ENCODE results near the gene RRBP1. TPM values are rescaled to one million over a fixed set of nuclear protein-coding genes. Genes with fewer than 3 reads are reported as not detected.
A peak's percentile ranks its signal among the peaks of the same experiment; 100 is the strongest.

RRBP1 gene
- total RNA-seq, 6 experiments from 2014 or later: 121 to 274 (median 193) TPM

DNA sequence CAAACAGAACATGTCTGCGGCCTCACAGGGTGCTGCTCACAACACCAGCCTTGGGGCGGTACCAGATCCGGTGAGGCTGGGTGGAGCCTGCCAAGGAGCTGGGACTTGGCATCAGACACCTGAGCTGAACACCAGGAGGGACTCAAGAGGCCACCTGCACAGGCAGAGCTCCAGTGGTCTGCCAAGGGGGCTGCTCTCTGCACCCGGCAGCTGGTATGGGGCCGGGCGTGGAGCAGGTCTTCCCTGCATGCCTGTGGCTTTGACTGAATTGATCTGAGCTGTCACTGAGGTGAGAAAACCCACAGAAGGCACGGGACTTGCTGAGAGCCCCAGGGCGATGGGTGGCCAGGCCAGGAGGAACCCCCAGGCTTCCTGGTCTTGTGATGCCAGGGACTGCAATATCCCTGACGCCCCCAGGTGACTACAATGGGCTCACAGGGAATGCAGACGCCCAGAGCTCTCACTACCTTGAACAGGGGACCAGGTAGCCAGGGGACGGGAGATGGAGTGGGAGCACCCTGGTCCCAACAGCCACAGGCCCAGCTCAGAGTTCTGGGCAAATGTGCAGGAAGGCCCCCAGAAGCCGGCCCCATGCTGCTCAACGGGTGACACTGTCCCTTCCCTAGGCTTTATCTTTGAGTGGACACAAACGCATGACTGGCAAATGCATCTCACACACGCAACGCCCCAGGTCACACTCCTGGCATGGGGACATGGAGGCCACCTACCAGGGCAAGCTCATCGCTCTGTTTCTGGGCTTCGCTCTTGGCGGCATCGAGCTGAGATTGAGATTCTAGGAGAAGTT lies 64.0 kb downstream of the RRBP1 start:
- 100% methylated on average over 3 of the region's 20 CpGs for WGBS (ENCODE audit: insufficient coverage, low coverage, low lambda C conversion rate, missing lambda C conversion rate)
- DNase-seq (peak in 2 of 3 donors; percentile 22 to 46), ATAC-seq (no peak)
- intact Hi-C loops (cut with DNase I): loop anchor here (10.0 kb wide), 1 partner anchor 83 kb away; the partner anchor contains the start of gene BFSP1 (in 2 of the 2)
- H3K27ac ChIP-seq: no peak overlapping the region
- TF ChIP-seq, protein P1, sequence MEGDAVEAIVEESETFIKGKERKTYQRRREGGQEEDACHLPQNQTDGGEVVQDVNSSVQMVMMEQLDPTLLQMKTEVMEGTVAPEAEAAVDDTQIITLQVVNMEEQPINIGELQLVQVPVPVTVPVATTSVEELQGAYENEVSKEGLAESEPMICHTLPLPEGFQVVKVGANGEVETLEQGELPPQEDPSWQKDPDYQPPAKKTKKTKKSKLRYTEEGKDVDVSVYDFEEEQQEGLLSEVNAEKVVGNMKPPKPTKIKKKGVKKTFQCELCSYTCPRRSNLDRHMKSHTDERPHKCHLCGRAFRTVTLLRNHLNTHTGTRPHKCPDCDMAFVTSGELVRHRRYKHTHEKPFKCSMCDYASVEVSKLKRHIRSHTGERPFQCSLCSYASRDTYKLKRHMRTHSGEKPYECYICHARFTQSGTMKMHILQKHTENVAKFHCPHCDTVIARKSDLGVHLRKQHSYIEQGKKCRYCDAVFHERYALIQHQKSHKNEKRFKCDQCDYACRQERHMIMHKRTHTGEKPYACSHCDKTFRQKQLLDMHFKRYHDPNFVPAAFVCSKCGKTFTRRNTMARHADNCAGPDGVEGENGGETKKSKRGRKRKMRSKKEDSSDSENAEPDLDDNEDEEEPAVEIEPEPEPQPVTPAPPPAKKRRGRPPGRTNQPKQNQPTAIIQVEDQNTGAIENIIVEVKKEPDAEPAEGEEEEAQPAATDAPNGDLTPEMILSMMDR (IDR thresholded peaks at IDR 0.05): no peak
- TF ChIP-seq POLR2A (IDR thresholded peaks at IDR 0.05): no peak
- no peaks in the 10 kb centered on the region for H3K27me3 ChIP-seq
- H3K36me3 ChIP-seq: peaks cover 0 to 86% (median 59%) of the 10 kb centered on the region in 4 donors
- H3K4me3 ChIP-seq: no peak overlapping the region
- H3K9me3 ChIP-seq: no peaks in the 10 kb centered on the region
- H3K4me1 ChIP-seq: no peaks in the 10 kb centered on the region

- no peaks in the 10 kb centered on the region for H3K4me1 ChIP-seq
- ATAC-seq (peak; percentile 7 to 38 (median 15)), DNase-seq (peak; percentile 30 to 60 (median 49))
- H3K4me3 ChIP-seq: no peak overlapping the region
- peaks cover 0 to 78% (median 54%) of the 10 kb centered on the region in 4 donors for H3K36me3 ChIP-seq
- WGBS (ENCODE audit: insufficient coverage, low coverage, low lambda C conversion rate, missing lambda C conversion rate): 60% methylated on average over 6 of the region's 15 CpGs
- no peak overlapping the region for H3K27ac ChIP-seq
- no peaks in the 10 kb centered on the region for H3K27me3 ChIP-seq
- intact Hi-C loops (cut with DNase I): loop anchor here (10.0 kb wide), 1 partner anchor 83 kb away; the partner anchor contains the start of gene BFSP1 (in 2 of the 2)
- H3K9me3 ChIP-seq: no peaks in the 10 kb centered on the region
- TF ChIP-seq POLR2A (IDR thresholded peaks at IDR 0.05): no peak
- TF ChIP-seq, protein P1 (IDR thresholded peaks at IDR 0.05): peak; percentile 37 to 51 (median 44)
These were observed 64.7 kb downstream of the RRBP1 start for GRCh38 chr20:17617212-17617867.

DNA sequence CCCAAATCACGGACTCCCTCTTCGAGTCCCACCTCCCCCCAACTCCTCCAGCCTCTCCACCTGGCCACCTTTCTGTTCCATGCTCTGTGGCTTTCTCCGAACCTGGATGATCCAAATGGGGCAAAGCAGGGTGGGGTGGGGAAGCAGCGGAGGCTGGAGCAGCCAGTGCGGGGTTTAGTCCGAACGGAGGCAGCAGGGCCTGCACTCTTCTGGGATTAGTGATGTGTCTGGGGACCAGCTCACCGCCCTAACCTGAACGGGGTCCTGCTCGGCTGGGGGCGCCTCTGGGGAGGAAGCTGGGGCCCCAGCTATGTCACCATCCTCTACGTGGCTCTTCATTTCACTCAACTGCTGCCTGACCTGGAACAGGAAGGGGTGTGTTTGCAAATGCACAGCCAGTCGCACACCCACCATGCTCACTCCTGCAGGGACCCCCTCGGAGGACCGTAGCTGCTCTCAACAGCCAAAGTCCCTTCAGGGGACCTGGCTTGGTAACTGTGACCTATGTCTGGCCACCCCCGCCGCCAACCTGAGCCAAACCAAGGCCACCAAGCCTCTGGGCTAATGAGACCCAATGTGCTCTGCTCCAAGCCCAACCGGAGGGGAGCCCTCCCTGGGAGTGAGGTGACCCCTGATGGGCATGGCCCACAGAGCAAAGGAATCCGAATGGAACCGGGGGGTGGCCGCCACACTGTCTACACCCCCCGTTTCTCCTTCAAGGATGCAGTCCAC lies 65.4 kb downstream of the RRBP1 start:
- H3K27ac ChIP-seq: no peak overlapping the region
- H3K27me3 ChIP-seq: no peaks in the 10 kb centered on the region
- peak in 1 of 3 donors; percentile 42 for DNase-seq
- H3K4me3 ChIP-seq: no peak overlapping the region
- ATAC-seq: no peak
- peaks cover 0 to 71% (median 48%) of the 10 kb centered on the region in 4 donors for H3K36me3 ChIP-seq
- intact Hi-C loops (cut with DNase I): loop anchor here (10.0 kb wide), 1 partner anchor 82 kb away; the partner anchor contains the start of gene BFSP1 (in 2 of the 2)
- TF ChIP-seq, protein P1 (IDR thresholded peaks at IDR 0.05): no peak
- no peak for TF ChIP-seq POLR2A (IDR thresholded peaks at IDR 0.05)
- 80% methylated on average over 2 of the region's 22 CpGs for WGBS (ENCODE audit: insufficient coverage, low coverage, low lambda C conversion rate, missing lambda C conversion rate)
- no peaks in the 10 kb centered on the region for H3K9me3 ChIP-seq
- no peaks in the 10 kb centered on the region for H3K4me1 ChIP-seq
